Measurements from ENCODE around the gene UBIAD1. TPM values are rescaled to one million over a fixed set of nuclear protein-coding genes. Genes with fewer than 3 reads are reported as not detected.

UBIAD1 gene
- total RNA-seq, 1 donor from 2014 or later, result 22.0 TPM

DNA sequence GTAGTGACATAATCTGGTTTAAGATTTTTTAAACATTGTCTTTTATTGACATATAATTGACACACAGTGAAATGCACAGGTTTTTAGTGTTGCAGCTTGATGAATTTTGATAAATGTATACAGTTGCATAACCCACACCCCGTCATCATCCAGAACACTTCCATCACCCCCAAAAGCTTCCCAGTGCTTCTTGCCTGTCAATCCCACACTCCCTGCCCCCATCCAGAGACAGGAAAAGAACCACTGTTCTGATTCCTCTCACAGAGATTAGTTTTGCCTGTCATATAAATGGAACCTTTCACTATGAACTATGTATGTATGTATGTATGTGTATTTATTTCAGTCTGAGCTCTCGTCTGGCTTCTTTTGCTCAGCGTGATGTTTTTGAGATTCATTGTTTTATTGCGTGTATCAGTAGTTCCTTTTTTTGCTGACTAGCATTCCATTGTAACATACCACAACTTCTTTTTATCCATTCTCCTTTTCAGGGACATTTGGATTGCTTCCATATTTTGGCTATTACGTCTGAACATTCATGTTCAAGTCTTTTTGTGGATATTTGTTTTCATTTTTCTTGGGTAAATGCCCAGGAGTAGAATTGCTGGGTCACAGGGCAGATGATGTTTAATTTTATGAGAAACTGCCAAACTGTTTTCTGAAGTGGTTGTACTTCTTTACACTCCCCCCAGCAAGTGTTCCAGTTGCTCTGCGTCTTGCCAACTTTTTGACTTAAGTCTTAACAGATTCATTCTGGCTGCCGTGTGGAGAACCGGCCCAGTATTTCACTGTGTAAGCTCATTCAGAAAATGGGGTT is 8.7 kb downstream of the UBIAD1 start:
- H3K36me3 Mint-ChIP-seq (ENCODE audit: low read depth), result peaks cover 6% of the 10 kb centered on the region
- no peaks in the 10 kb centered on the region for H3K9me3 Mint-ChIP-seq
- no peak overlapping the region for H3K4me3 Mint-ChIP-seq
- TF ChIP-seq, protein P1, sequence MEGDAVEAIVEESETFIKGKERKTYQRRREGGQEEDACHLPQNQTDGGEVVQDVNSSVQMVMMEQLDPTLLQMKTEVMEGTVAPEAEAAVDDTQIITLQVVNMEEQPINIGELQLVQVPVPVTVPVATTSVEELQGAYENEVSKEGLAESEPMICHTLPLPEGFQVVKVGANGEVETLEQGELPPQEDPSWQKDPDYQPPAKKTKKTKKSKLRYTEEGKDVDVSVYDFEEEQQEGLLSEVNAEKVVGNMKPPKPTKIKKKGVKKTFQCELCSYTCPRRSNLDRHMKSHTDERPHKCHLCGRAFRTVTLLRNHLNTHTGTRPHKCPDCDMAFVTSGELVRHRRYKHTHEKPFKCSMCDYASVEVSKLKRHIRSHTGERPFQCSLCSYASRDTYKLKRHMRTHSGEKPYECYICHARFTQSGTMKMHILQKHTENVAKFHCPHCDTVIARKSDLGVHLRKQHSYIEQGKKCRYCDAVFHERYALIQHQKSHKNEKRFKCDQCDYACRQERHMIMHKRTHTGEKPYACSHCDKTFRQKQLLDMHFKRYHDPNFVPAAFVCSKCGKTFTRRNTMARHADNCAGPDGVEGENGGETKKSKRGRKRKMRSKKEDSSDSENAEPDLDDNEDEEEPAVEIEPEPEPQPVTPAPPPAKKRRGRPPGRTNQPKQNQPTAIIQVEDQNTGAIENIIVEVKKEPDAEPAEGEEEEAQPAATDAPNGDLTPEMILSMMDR (conservative IDR thresholded peaks at IDR 0.05), result no peak
- peaks cover 16% of the 10 kb centered on the region for H3K4me1 Mint-ChIP-seq
- no peaks in the 10 kb centered on the region for H3K27me3 Mint-ChIP-seq (ENCODE audit: low read depth)
- DNase-seq (ENCODE audit: low read depth, low spot score), result no peak
- peak overlapping the region; percentile 3 for H3K27ac Mint-ChIP-seq (ENCODE audit: unreplicated experiment)

DNA sequence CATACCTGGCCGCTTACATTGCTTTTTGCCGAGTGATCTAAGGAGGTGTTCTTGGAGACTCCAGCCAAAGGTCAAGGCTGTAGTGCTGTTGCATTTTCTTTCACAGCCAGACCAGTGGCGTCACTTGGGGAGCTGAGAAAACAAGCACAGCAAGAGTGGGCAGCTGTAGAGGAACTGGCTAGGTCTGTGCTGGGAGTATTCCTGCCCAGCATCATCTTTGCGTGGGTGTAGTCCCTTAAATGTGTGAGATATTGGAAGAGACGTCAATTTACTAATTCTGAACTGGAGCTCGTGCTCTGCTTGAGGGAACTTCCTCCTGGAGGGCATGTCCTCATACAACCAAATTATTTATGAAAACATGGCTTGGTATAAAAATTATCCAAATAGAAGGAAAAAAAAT is 10.2 kb downstream of the UBIAD1 start:
- H3K4me3 Mint-ChIP-seq, result no peak overlapping the region
- H3K9me3 Mint-ChIP-seq, result no peaks in the 10 kb centered on the region
- H3K27me3 Mint-ChIP-seq (ENCODE audit: low read depth), result no peaks in the 10 kb centered on the region
- DNase-seq (ENCODE audit: low read depth, low spot score), result no peak
- TF ChIP-seq, protein P1 (conservative IDR thresholded peaks at IDR 0.05), result no peak
- H3K36me3 Mint-ChIP-seq (ENCODE audit: low read depth), result peaks cover 6% of the 10 kb centered on the region
- H3K27ac Mint-ChIP-seq (ENCODE audit: unreplicated experiment), result no peak overlapping the region
- H3K4me1 Mint-ChIP-seq, result peaks cover 21% of the 10 kb centered on the region

DNA sequence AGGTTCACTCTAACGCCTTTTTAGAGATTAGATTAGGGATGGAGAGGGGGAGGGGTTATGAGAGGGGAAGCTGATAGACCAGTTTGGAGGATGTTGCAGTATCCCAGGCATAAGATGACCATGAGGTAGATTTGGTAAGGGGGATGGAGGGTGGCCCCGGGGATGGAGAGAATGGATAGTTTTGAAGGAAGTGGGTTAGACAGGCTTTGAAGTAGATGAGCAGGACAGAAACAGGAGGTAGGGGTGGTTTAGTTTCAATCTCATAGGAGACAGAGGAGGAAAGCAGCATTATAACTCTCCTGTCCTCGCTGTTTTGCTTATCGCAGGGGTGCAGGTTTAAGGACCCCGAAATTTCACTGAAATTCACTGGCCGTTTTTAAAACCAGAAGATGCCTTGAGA is 11.8 kb downstream of the UBIAD1 start:
- no peak for DNase-seq (ENCODE audit: low read depth, low spot score)
- TF ChIP-seq, protein P1 (conservative IDR thresholded peaks at IDR 0.05), result no peak
- Mint-ChIP-seq H3K27me3 (ENCODE audit: low read depth) (no peaks in the 10 kb centered on the region), H3K36me3 (ENCODE audit: low read depth) (peaks cover 9% of the 10 kb centered on the region), H3K9me3 (no peaks in the 10 kb centered on the region), H3K4me3 (no peak overlapping the region), H3K4me1 (peaks cover 26% of the 10 kb centered on the region), H3K27ac (ENCODE audit: unreplicated experiment) (peak overlapping the region; percentile 81)

DNA sequence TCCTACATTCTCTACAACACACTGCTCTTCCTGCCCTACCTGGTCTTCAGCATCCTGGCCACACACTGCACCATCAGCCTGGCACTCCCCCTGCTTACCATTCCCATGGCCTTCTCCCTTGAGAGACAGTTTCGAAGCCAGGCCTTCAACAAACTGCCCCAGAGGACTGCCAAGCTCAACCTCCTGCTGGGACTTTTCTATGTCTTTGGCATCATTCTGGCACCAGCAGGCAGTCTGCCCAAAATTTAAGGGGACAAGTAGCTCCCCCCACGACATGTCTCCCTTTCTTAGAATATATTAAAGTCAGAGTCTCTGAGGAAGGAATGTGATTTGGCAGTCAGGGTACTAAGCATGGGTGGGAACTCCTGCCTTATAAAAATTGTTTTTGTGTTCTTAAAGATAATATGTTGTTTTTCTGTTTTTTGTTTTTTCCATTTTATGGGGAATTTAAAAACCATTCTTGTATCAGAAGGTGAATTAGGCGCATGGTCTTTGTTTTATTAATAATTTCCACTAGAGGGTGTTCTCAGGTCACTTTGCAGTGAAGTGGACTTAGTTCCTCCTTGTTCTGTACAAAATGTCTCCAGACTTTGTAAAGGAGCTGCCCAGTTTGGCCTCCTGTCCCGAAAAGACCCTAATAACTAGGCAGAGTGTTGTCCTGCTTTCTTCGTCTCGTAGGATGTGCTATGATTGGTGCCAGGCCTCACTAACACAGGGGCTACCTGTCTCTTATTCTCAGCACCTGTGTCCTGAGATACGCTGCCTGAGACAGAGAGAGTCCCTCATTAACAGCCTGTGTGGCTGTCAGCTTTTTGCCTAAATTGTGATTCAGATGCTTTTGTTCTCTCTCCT is 13.1 kb downstream of the UBIAD1 start:
- H3K4me3 Mint-ChIP-seq, result peak overlapping the region; percentile 62
- H3K4me1 Mint-ChIP-seq, result peaks cover 26% of the 10 kb centered on the region
- TF ChIP-seq, protein P1 (conservative IDR thresholded peaks at IDR 0.05), result peak; percentile 59
- no peaks in the 10 kb centered on the region for H3K9me3 Mint-ChIP-seq
- no peak for DNase-seq (ENCODE audit: low read depth, low spot score)
- H3K27me3 Mint-ChIP-seq (ENCODE audit: low read depth), result no peaks in the 10 kb centered on the region
- H3K27ac Mint-ChIP-seq (ENCODE audit: unreplicated experiment), result peak overlapping the region; percentile 68
- peaks cover 9% of the 10 kb centered on the region for H3K36me3 Mint-ChIP-seq (ENCODE audit: low read depth)

DNA sequence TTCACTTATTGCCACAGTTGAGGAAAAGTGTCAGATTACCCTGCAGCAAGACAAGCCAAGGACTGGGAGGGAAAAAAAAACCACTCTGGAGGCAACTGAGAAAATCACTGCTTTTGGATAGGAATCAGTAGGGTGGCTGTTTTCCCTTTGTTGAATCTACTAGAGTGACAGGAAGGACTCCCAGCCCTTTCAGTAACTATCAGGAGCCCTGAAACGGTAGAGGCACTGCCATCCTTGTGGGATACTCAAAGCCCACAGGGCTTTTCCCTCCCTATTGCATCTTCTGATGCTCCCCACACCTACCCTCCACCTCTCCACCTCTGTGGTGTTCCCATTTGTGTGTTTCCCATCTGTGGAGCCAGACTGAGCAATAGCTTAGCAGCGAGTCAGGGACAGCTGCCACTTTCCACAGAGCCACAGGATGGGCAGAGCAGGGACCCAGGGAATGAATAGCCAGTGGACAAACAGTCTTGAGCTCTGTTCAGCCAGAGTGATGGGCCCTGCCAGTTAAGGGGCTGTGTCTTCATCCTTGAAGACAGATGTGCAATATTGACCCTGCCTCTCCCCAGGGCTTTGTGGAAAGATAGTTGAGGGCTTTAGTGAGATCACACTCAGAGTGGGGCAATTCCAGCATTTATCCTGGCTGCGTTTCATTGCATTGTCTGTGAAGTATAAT is 13.9 kb downstream of the UBIAD1 start:
- Mint-ChIP-seq H3K4me1 (peaks cover 21% of the 10 kb centered on the region), H3K4me3 (peak overlapping the region; percentile 62), H3K27ac (ENCODE audit: unreplicated experiment) (peak overlapping the region; percentile 68), H3K27me3 (ENCODE audit: low read depth) (no peaks in the 10 kb centered on the region), H3K9me3 (no peaks in the 10 kb centered on the region), H3K36me3 (ENCODE audit: low read depth) (peaks cover 9% of the 10 kb centered on the region)
- no peak for DNase-seq (ENCODE audit: low read depth, low spot score)
- TF ChIP-seq, protein P1 (conservative IDR thresholded peaks at IDR 0.05), result no peak
